ENCODE measurements around the gene MYH7B. TPM values are rescaled to one million over a fixed set of nuclear protein-coding genes. Genes with fewer than 3 reads are reported as not detected.

Gene MYH7B
- total and polyA plus RNA-seq, 2 experiments from 2014 or later = 0.10 to 1.1 TPM

DNA sequence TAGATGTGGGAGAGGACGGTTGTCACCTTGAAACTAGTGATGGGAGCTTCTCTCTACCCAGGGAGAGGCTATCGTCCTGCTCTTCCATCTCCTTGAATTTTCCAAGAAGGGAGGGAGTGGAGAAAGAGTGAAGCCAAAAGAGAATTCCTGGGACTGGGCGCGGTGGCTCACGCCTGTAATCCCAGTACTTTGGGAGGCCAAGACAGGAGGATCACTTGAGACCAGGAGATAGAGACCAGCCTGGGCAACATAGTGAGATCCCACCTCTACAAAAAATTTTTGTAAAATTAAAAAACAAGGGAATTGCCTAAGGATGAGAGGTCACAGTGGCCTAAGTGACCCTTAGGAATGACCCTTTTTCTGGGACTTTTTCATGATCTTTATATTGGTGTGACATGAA lies 8.8 kb downstream of the MYH7B start (continued):
- TF ChIP-seq, protein P1, sequence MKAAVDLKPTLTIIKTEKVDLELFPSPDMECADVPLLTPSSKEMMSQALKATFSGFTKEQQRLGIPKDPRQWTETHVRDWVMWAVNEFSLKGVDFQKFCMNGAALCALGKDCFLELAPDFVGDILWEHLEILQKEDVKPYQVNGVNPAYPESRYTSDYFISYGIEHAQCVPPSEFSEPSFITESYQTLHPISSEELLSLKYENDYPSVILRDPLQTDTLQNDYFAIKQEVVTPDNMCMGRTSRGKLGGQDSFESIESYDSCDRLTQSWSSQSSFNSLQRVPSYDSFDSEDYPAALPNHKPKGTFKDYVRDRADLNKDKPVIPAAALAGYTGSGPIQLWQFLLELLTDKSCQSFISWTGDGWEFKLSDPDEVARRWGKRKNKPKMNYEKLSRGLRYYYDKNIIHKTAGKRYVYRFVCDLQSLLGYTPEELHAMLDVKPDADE (IDR thresholded peaks at IDR 0.05) = no peak
- no peak for TF ChIP-seq EZH2phosphoT487 (IDR thresholded peaks at IDR 0.05; ENCODE audit: unreplicated experiment)

- no peaks in the 10 kb centered on the region for H3K79me2 ChIP-seq (replicated peaks; ENCODE audit: insufficient read depth)
- H3K4me3 ChIP-seq = no peak overlapping the region
- no peaks in the 10 kb centered on the region for H3K9me3 Mint-ChIP-seq
- H3K27me3 Mint-ChIP-seq (ENCODE audit: insufficient read depth, low read depth, poor library complexity) = peaks cover 4% of the 10 kb centered on the region
- H3F3A ChIP-seq (replicated peaks; ENCODE audit: low read depth) = no peaks in the 10 kb centered on the region
- no peak overlapping the region for H3K27ac ChIP-seq (ENCODE audit: low read depth)
- H3K4me3 Mint-ChIP-seq = no peak overlapping the region
- peaks cover 7% of the 10 kb centered on the region; the same call in 2 of the 3 replicates for H3K4me1 Mint-ChIP-seq
- no peaks in the 10 kb centered on the region for H3K4me1 ChIP-seq (ENCODE audit: insufficient read depth)
- no peak for DNase-seq (ENCODE audit: low spot score)
- no peak overlapping the region for H3K27ac Mint-ChIP-seq
- no peak overlapping the region for H3K4me2 ChIP-seq
- no peaks in the 10 kb centered on the region for H3K9me2 ChIP-seq (ENCODE audit: insufficient read depth)
- H4K20me1 ChIP-seq (replicated peaks; ENCODE audit: insufficient read depth) = no peaks in the 10 kb centered on the region
- H3K36me3 ChIP-seq (ENCODE audit: insufficient read depth) = no peaks in the 10 kb centered on the region
- peak overlapping the region; percentile 43; the same call in 1 of the 2 replicates for H2AFZ ChIP-seq
- H3K36me3 Mint-ChIP-seq (ENCODE audit: low read depth) = no peaks in the 10 kb centered on the region
- ATAC-seq = no peak
- H3K27me3 ChIP-seq (ENCODE audit: insufficient read depth) = no peaks in the 10 kb centered on the region
- no peak for TF ChIP-seq STAT1 (IDR thresholded peaks at IDR 0.05; ENCODE audit: unreplicated experiment)
- TF ChIP-seq JUNB (IDR thresholded peaks at IDR 0.05; ENCODE audit: unreplicated experiment) = no peak
- no peak for TF ChIP-seq ZNF331 (CRISPR knock-in tag; IDR thresholded peaks at IDR 0.05; ENCODE audit: low read depth)
- TF ChIP-seq CREB1 (CRISPR knock-in tag; IDR thresholded peaks at IDR 0.05; ENCODE audit: low read depth) = no peak
- no peak for TF ChIP-seq NANOG (IDR thresholded peaks at IDR 0.05; ENCODE audit: borderline replicate concordance)
- no peak for TF ChIP-seq POLR2AphosphoS5 (IDR thresholded peaks at IDR 0.05; ENCODE audit: low read depth)
- TF ChIP-seq, protein P1 (IDR thresholded peaks at IDR 0.05) = no peak
- no peak for TF ChIP-seq EZH2 (IDR thresholded peaks at IDR 0.05; ENCODE audit: low read depth, unreplicated experiment)
- TF ChIP-seq CTCF (conservative IDR thresholded peaks at IDR 0.05; ENCODE audit: low read depth in 2 of 2) = no peak
- no peak for TF ChIP-seq REST (IDR thresholded peaks at IDR 0.05; ENCODE audit: unreplicated experiment)
- TF ChIP-seq EZH2phosphoT487 (IDR thresholded peaks at IDR 0.05; ENCODE audit: unreplicated experiment) = no peak
- no peak for TF ChIP-seq ZNF114 (CRISPR knock-in tag; IDR thresholded peaks at IDR 0.05)
Measured at GRCh38 chr20:34965051-34965450, 9.4 kb downstream of the MYH7B start.

All from GM23338 (cell line).